Measurements from ENCODE around the gene CHRNE. TPM values are rescaled to one million over a fixed set of nuclear protein-coding genes. Genes with fewer than 3 reads are reported as not detected.

Gene CHRNE
- total and polyA plus RNA-seq, 2 of the 13 experiments (the other 11 are each of a cell fraction or from before 2014, with no cell fraction given), result 0.53 to 0.59 TPM

DNA sequence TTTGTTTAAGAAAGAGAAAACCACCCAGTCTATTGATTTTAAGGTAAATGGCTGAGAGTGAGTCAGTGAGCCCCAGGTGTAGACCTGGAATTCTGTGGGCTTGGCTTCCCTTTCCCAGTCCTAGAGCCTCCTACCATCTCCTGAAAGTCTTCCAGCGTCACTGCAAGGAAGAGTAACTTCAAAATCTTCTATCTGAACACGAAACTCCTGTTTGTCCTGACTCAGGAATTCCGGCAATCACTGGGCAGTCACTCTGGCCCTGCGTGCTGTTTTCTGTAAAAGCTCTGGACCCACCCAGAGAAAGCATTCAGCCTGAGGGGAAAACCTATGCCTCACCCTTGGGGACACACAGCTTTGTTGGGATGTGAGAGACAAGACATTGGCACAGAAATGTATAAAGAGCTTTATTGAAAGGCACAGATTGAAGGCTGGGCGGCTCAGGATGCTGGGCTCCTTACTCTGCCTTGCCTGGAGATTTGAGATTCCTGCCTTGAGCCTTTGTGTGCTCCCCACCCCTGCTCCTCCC, 53.8 kb downstream of the CHRNE start:
- no peak for ATAC-seq
- POLR2A ChIA-PET, result interaction anchor here (2.5 kb wide), 1 partner anchor 9 kb away, joined by 5 read pairs; no protein-coding TSS in a partner anchor
- no peak for TF ChIP-seq SRF (IDR thresholded peaks at IDR 0.05; ENCODE audit: low read depth, low read length)
- no peak for TF ChIP-seq PITX1 (CRISPR knock-in tag; IDR thresholded peaks at IDR 0.05)
- TF ChIP-seq TEAD3 (CRISPR knock-in tag; optimal IDR thresholded peaks at IDR 0.05; ENCODE audit: borderline replicate concordance), result no peak
- TF ChIP-seq HNRNPUL1 (IDR thresholded peaks at IDR 0.05; ENCODE audit: low read depth, low read length), result no peak
- TF ChIP-seq E2F5 (CRISPR knock-in tag; conservative IDR thresholded peaks at IDR 0.05), result no peak
- TF ChIP-seq ARNTL (CRISPR knock-in tag; IDR thresholded peaks at IDR 0.05), result no peak
- TF ChIP-seq ZFP62 (CRISPR knock-in tag; IDR thresholded peaks at IDR 0.05), result no peak
- TF ChIP-seq, protein P1, sequence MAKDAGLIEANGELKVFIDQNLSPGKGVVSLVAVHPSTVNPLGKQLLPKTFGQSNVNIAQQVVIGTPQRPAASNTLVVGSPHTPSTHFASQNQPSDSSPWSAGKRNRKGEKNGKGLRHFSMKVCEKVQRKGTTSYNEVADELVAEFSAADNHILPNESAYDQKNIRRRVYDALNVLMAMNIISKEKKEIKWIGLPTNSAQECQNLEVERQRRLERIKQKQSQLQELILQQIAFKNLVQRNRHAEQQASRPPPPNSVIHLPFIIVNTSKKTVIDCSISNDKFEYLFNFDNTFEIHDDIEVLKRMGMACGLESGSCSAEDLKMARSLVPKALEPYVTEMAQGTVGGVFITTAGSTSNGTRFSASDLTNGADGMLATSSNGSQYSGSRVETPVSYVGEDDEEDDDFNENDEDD (CRISPR knock-in tag; IDR thresholded peaks at IDR 0.05; ENCODE audit: borderline replicate concordance), result no peak
- TF ChIP-seq DR1 (CRISPR knock-in tag; IDR thresholded peaks at IDR 0.05), result no peak
- TF ChIP-seq, protein P2, sequence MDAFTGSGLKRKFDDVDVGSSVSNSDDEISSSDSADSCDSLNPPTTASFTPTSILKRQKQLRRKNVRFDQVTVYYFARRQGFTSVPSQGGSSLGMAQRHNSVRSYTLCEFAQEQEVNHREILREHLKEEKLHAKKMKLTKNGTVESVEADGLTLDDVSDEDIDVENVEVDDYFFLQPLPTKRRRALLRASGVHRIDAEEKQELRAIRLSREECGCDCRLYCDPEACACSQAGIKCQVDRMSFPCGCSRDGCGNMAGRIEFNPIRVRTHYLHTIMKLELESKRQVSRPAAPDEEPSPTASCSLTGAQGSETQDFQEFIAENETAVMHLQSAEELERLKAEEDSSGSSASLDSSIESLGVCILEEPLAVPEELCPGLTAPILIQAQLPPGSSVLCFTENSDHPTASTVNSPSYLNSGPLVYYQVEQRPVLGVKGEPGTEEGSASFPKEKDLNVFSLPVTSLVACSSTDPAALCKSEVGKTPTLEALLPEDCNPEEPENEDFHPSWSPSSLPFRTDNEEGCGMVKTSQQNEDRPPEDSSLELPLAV (CRISPR knock-in tag; conservative IDR thresholded peaks at IDR 0.05; ENCODE audit: low read depth), result no peak
- no peak for TF ChIP-seq ZFP90 (CRISPR knock-in tag; IDR thresholded peaks at IDR 0.05; ENCODE audit: borderline replicate concordance)
- no peak for TF ChIP-seq REL (CRISPR knock-in tag; conservative IDR thresholded peaks at IDR 0.05)
- no peak for TF ChIP-seq ZNF224 (CRISPR knock-in tag; IDR thresholded peaks at IDR 0.05)
- TF ChIP-seq TBL1XR1 (IDR thresholded peaks at IDR 0.05; ENCODE audit: borderline replicate concordance, low read length, partially characterized antibody), result no peak
- TF ChIP-seq, protein P3, sequence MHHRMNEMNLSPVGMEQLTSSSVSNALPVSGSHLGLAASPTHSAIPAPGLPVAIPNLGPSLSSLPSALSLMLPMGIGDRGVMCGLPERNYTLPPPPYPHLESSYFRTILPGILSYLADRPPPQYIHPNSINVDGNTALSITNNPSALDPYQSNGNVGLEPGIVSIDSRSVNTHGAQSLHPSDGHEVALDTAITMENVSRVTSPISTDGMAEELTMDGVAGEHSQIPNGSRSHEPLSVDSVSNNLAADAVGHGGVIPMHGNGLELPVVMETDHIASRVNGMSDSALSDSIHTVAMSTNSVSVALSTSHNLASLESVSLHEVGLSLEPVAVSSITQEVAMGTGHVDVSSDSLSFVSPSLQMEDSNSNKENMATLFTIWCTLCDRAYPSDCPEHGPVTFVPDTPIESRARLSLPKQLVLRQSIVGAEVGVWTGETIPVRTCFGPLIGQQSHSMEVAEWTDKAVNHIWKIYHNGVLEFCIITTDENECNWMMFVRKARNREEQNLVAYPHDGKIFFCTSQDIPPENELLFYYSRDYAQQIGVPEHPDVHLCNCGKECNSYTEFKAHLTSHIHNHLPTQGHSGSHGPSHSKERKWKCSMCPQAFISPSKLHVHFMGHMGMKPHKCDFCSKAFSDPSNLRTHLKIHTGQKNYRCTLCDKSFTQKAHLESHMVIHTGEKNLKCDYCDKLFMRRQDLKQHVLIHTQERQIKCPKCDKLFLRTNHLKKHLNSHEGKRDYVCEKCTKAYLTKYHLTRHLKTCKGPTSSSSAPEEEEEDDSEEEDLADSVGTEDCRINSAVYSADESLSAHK (CRISPR knock-in tag; IDR thresholded peaks at IDR 0.05; ENCODE audit: borderline replicate concordance), result no peak
- Histone ChIP-seq H3K4me2 (ENCODE audit: low read depth, low read length) (no peak overlapping the region), H2AFZ (ENCODE audit: low read length) (no peak overlapping the region), H3K9me3 (ENCODE audit: low read length) (no peaks in the 10 kb centered on the region), H3K4me1 (ENCODE audit: insufficient read depth, low read length) (peaks cover 69% of the 10 kb centered on the region), H3K36me3 (replicated peaks in 1 of 2; ENCODE audit: control insufficient read depth in 1 of 2, insufficient read depth in 2 of 2, low read length in 2 of 2) (peaks cover 0 to 24% of the 10 kb centered on the region in 2 experiments; a peak in 3 of 5 replicates), H3K79me2 (ENCODE audit: insufficient read depth, low read length) (peaks cover 74% of the 10 kb centered on the region), H3K27ac (ENCODE audit: extremely low read length, insufficient read depth, low read length) (no peak overlapping the region), H3K27me3 (ENCODE audit: control insufficient read depth in 1 of 2, insufficient read depth in 2 of 2, low read length in 2 of 2) (no peaks in the 10 kb centered on the region), H3K9ac (ENCODE audit: insufficient read depth, low read depth, low read length) (no peak overlapping the region), H3K4me3 (replicated peaks in 1 of 3; ENCODE audit: insufficient read depth in 1 of 3, low read depth in 2 of 3, low read length in 3 of 3) (no peak overlapping the region), H4K20me1 (ENCODE audit: insufficient read depth, low read length) (peaks cover 26% of the 10 kb centered on the region; the same call in 1 of the 2 replicates)
- BruUV-seq (replicated peaks), result no TSS peak
- no peak for FAIRE-seq
- intact Hi-C loops (cut with micrococcal nuclease; ENCODE audit: unreplicated experiment), result no loop called here
- 98% methylated on average over 5 of the region's 5 CpGs for WGBS (ENCODE audit: low lambda C conversion rate)
- CTCF ChIA-PET (ENCODE audit: low intra/inter-chr PET ratio, low total read pairs), result no interaction called here
- no peak for DNase-seq (ENCODE audit: low spot score)
- in situ Hi-C loops (cut with HindIII; ENCODE audit: extremely low pct_ligation_motif_present, low pct_unique_long_range_greater_than_20kb), result no loop called here
